KMS-11 (cell line): Measurements from ENCODE around the gene ARMH3.

Experiments used
- H2AFZ ChIP-seq: fragments of 200-600 bp; sonication (generic); 2 replicates; pipeline ENCODE4 v1.6.1; 2016; ENCODE audit warnings: antibody characterized with exemption, mixed run types, low read depth
- H3K27ac ChIP-seq: fragments of 200-600 bp; sonication (generic); 2 replicates; pipeline ENCODE4 v1.6.1; 2016; ENCODE audit warnings: mild to moderate bottlenecking, mixed run types
- H3K27me3 ChIP-seq: fragments of 200-600 bp; sonication (generic); 2 replicates; pipeline ENCODE4 v1.6.1; 2017; ENCODE audit warnings: mild to moderate bottlenecking, low read depth, mixed run types, moderate library complexity; ENCODE audit not compliant: insufficient read depth
- H3K36me3 ChIP-seq: fragments of 200-600 bp; sonication (generic); 2 replicates; pipeline ENCODE4 v1.6.1; 2017; ENCODE audit warnings: mild to moderate bottlenecking, mixed run types; ENCODE audit not compliant: insufficient read depth
- H3K4me1 ChIP-seq: fragments of 200-600 bp; sonication (generic); 2 replicates; pipeline ENCODE4 v1.6.1; 2016; ENCODE audit warnings: mild to moderate bottlenecking, low read depth, mixed run types; ENCODE audit not compliant: poor library complexity, severe bottlenecking
- H3K4me2 ChIP-seq: fragments of 200-600 bp; sonication (generic); 2 replicates; pipeline ENCODE4 v1.7.0; 2016; ENCODE audit warnings: mild to moderate bottlenecking, mixed run types
- H3K4me3 ChIP-seq: fragments of 200-600 bp; sonication (generic); IDR thresholded peaks from 2 replicates; pipeline ENCODE4 v1.6.1; 2017; ENCODE audit warnings: low read depth, low read length, mixed read lengths; ENCODE audit not compliant: insufficient read depth
- H3K79me2 ChIP-seq: fragments of 200-600 bp; sonication (generic); 2 replicates; pipeline ENCODE4 v1.6.1; 2016; ENCODE audit warnings: low read depth, mixed run types; ENCODE audit not compliant: insufficient read depth
- H3K9ac ChIP-seq: fragments of 200-600 bp; sonication (generic); 2 replicates; pipeline ENCODE4 v1.6.1; 2016; ENCODE audit warnings: mild to moderate bottlenecking, mixed run types
- H4K20me1 ChIP-seq: fragments of 200-600 bp; sonication (generic); 2 replicates; pipeline ENCODE4 v1.6.1; 2016; ENCODE audit warnings: mild to moderate bottlenecking, mixed run types; ENCODE audit not compliant: insufficient read depth
- TF ChIP-seq, protein P1 (sequence below): fragments of 200-600 bp; sonication (generic); conservative IDR thresholded peaks from 2 replicates; pipeline ENCODE4 v1.6.1; 2017; ENCODE audit warnings: low read depth, mild to moderate bottlenecking, antibody characterized with exemption, low read length, moderate library complexity, mixed read lengths

The ARMH3 gene

DNA sequence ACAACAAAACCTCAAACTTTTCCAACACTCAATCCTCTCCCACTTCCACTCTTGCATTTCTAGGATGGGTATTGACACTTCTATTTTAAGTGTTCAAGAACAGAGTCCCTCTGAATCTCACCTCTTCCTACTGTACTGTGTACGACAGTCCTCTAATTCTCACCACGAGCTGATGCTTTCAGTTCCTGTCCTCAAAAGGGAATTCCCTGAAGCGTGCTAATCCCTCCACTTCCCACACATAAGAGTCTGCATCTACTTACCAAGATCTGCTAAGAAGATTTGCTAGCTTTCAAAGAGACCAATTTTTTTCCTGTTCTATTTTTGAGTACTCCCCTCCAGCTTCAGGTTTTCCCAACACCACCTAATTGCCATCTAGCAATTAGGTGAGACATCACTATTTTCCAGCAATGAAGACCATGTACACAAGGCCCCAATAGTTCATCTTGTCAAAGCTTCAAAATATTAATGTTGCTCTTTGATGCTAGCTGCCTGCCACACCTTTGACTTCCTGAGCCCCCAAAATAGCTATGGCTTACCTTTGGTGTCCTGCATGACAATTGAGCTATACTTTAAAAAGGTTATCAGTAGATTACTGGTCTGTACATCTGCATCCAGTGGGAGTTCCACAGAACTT, 54.4 kb downstream of the ARMH3 start:
- Histone ChIP-seq H3K27me3 (no peaks in the 10 kb centered on the region), H3K4me2 (peak overlapping the region; percentile 74), H3K36me3 (no peaks in the 10 kb centered on the region), H3K27ac (peak overlapping the region; percentile 77), H3K79me2 (no peaks in the 10 kb centered on the region), H3K4me1 (peaks cover 22% of the 10 kb centered on the region), H3K9ac (peak overlapping the region; percentile 46), H4K20me1 (no peaks in the 10 kb centered on the region), H2AFZ (peak overlapping the region; percentile 23), H3K4me3 (no peak overlapping the region)
- TF ChIP-seq, protein P1, sequence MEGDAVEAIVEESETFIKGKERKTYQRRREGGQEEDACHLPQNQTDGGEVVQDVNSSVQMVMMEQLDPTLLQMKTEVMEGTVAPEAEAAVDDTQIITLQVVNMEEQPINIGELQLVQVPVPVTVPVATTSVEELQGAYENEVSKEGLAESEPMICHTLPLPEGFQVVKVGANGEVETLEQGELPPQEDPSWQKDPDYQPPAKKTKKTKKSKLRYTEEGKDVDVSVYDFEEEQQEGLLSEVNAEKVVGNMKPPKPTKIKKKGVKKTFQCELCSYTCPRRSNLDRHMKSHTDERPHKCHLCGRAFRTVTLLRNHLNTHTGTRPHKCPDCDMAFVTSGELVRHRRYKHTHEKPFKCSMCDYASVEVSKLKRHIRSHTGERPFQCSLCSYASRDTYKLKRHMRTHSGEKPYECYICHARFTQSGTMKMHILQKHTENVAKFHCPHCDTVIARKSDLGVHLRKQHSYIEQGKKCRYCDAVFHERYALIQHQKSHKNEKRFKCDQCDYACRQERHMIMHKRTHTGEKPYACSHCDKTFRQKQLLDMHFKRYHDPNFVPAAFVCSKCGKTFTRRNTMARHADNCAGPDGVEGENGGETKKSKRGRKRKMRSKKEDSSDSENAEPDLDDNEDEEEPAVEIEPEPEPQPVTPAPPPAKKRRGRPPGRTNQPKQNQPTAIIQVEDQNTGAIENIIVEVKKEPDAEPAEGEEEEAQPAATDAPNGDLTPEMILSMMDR = no peak

DNA sequence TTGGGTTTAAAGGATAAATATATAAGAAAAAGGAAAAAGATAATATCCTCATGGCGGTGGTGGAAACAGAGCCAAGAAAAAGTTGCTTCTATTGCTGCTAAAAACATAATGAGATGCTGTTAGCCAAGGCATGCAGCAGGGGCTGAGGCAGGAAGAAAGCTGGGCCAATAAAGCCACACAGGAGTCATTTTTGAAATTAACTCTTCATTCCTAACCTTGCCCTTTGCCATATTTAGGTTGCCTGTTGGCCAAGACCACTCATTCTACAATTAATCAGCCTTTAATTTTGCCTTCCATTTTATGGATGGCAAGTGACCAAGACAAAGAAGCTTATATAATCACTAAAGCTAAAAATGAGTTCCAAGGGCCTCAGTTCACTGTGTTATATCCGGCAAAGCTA, 58.2 kb downstream of the ARMH3 start:
- H3K36me3 ChIP-seq = no peaks in the 10 kb centered on the region
- H3K79me2 ChIP-seq = no peaks in the 10 kb centered on the region
- no peak overlapping the region for H3K4me2 ChIP-seq
- H2AFZ ChIP-seq = no peak overlapping the region
- H3K4me3 ChIP-seq = no peak overlapping the region
- H3K27ac ChIP-seq = no peak overlapping the region
- no peaks in the 10 kb centered on the region for H3K27me3 ChIP-seq
- peaks cover 22% of the 10 kb centered on the region for H3K4me1 ChIP-seq
- TF ChIP-seq, protein P1 = no peak
- no peaks in the 10 kb centered on the region for H4K20me1 ChIP-seq
- H3K9ac ChIP-seq = no peak overlapping the region

DNA sequence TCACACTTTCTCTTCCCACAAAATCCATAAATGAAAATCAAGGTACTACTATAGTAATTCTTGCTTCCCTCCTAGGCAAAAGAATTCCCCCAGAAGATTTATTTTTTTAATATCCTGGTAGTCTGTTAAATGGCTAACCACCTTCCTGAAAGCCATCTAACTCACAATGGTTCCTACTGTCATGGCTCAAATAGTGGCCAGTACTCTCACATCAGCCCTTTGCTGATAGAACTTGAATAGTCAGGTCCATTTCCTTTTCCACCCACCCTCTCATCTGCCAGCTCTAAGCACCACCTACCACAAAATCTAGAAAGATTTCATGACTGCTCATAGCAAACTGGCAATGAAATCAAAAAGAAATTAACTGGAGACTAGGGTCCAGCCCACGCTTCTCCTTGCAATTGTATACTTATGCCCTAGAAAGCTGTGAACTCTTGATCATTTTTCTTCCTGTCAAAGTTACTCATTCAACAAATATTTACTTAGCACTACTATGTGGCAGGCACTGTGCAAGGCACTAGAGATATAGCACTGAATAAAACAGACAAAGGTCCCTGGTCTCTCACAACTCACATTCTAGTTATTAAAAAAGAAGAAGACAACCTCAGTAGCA, 60.4 kb downstream of the ARMH3 start:
- peaks cover under 1% of the 10 kb centered on the region for H3K4me1 ChIP-seq
- H3K27ac ChIP-seq = no peak overlapping the region
- H3K4me2 ChIP-seq = no peak overlapping the region
- H3K27me3 ChIP-seq = no peaks in the 10 kb centered on the region
- H2AFZ ChIP-seq = no peak overlapping the region
- H3K36me3 ChIP-seq = no peaks in the 10 kb centered on the region
- no peak overlapping the region for H3K4me3 ChIP-seq
- TF ChIP-seq, protein P1 = no peak
- no peaks in the 10 kb centered on the region for H3K79me2 ChIP-seq
- H4K20me1 ChIP-seq = no peaks in the 10 kb centered on the region
- H3K9ac ChIP-seq = no peak overlapping the region

DNA sequence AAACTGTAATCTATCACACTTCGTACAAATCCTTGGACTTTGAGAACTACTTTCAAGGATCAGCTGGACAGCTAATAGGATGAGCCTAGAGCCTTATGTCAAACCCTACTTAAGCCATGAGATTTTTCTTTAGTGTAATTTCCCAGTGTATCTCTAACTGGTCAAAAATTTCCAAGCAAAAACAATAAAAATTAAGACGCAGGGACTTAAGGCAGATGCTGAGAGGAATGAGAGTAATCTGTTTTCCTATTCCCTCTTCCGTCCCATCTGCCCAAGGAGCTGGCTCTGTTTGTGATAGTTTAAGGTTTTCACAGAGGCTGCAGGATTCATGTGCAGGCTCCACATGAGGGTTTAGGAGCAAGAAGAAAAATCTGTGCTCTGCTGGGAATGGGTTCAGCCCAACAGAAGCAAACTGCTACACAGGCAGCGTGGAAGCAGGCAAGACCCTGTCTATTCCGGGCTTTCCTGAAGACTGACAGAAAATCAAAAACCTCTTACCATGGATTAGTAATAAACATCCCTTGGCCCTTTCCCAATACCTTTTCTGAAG, 62.2 kb downstream of the ARMH3 start:
- Histone ChIP-seq H3K9ac (no peak overlapping the region), H3K4me1 (no peaks in the 10 kb centered on the region), H3K4me3 (no peak overlapping the region), H3K36me3 (no peaks in the 10 kb centered on the region; the same call in 1 of the 2 replicates), H3K27me3 (no peaks in the 10 kb centered on the region), H3K27ac (no peak overlapping the region), H3K4me2 (no peak overlapping the region), H3K79me2 (no peaks in the 10 kb centered on the region), H2AFZ (no peak overlapping the region), H4K20me1 (no peaks in the 10 kb centered on the region)
- TF ChIP-seq, protein P1 = no peak
